Peyer's patch (tissue), 4 donors: ENCODE data around the gene DMD.

ENCODE experiments used
- POLR2A ChIP-seq, 2 donors: fragments of 450-650 bp; IDR thresholded peaks; one replicate each; pipeline ENCODE4 v1.5.1; 2017; ENCODE audit warnings: antibody characterized with exemption in 2 of 2, mild to moderate bottlenecking in 2 of 2, moderate library complexity in 2 of 2
- TF ChIP-seq, protein P1 (sequence below), 6 experiments: fragments of 450-650 bp in 4 of 6; fragments of 200-600 bp in 2 of 6; sonication (generic) in 1 of 6; IDR thresholded peaks; one replicate each; pipeline ENCODE4 v1.5.1; 2017 to 2019; ENCODE audit warnings: antibody characterized with exemption in 6 of 6, mild to moderate bottlenecking in 3 of 6, moderate library complexity in 1 of 6

GRCh38 chrX:31071725-31072124 lies 2139.6 kb downstream of the DMD start, which contains the start of gene FTHL17:
- TF ChIP-seq, protein P1, sequence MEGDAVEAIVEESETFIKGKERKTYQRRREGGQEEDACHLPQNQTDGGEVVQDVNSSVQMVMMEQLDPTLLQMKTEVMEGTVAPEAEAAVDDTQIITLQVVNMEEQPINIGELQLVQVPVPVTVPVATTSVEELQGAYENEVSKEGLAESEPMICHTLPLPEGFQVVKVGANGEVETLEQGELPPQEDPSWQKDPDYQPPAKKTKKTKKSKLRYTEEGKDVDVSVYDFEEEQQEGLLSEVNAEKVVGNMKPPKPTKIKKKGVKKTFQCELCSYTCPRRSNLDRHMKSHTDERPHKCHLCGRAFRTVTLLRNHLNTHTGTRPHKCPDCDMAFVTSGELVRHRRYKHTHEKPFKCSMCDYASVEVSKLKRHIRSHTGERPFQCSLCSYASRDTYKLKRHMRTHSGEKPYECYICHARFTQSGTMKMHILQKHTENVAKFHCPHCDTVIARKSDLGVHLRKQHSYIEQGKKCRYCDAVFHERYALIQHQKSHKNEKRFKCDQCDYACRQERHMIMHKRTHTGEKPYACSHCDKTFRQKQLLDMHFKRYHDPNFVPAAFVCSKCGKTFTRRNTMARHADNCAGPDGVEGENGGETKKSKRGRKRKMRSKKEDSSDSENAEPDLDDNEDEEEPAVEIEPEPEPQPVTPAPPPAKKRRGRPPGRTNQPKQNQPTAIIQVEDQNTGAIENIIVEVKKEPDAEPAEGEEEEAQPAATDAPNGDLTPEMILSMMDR (IDR thresholded peaks at IDR 0.05): no peak
- TF ChIP-seq POLR2A (IDR thresholded peaks at IDR 0.05): no peak
